Heart left ventricle (tissue), 16 donors: ENCODE results near the gene DIS3L2. TPM values are rescaled to one million over a fixed set of nuclear protein-coding genes. Genes with fewer than 3 reads are reported as not detected.

ENCODE experiments used
- ATAC-seq, 4 donors: fragments of 200-7000 bp; cut with Tn5 transposase; one replicate each; pipeline ENCODE4 v1.9.1; 2020 to 2022; ENCODE audit warnings: moderate library complexity in 4 of 4, mild to moderate bottlenecking in 3 of 4, moderate number of reproducible peaks in 1 of 4
- DNase-seq, 5 donors: peaks; one replicate each; pipeline ENCODE4 v3.0.0-alpha.2; 2020
- H3K27ac ChIP-seq, 12 donors: fragments of 200-600 bp; sonication (generic) in 4 of 12; one replicate each; pipeline versions ENCODE4 v1.5.0 to v1.8.0; 2016 to 2022; ENCODE audit warnings: mild to moderate bottlenecking in 2 of 12
- H3K27me3 ChIP-seq, 9 donors: fragments of 200-600 bp; sonication (generic) in 2 of 9; one replicate each; pipeline versions ENCODE4 v1.5.1 to v1.8.0; 2016 to 2022; ENCODE audit warnings: mild to moderate bottlenecking in 3 of 9
- H3K36me3 ChIP-seq, 9 donors: fragments of 200-600 bp; sonication (generic) in 2 of 9; one replicate each; pipeline versions ENCODE4 v1.5.0 to v1.8.0; 2018 to 2022; ENCODE audit warnings: mild to moderate bottlenecking in 2 of 9
- H3K4me1 ChIP-seq, 12 donors: fragments of 200-600 bp; sonication (generic) in 4 of 12; one replicate each; pipeline versions ENCODE4 v1.5.0 to v1.8.0; 2016 to 2022; ENCODE audit warnings: mild to moderate bottlenecking in 3 of 12
- H3K4me3 ChIP-seq, 12 donors: fragments of 200-600 bp; sonication (generic) in 4 of 12; one replicate each; pipeline versions ENCODE4 v1.5.0 to v1.8.0; 2017 to 2022; ENCODE audit warnings: mild to moderate bottlenecking in 9 of 12, moderate library complexity in 4 of 12
- H3K9me3 ChIP-seq, 12 donors: fragments of 200-600 bp; sonication (generic) in 4 of 12; one replicate each; pipeline versions ENCODE4 v1.5.0 to v1.8.0; 2016 to 2022; ENCODE audit warnings: mild to moderate bottlenecking in 1 of 12
- CTCF ChIP-seq, 12 donors: fragments of 200-600 bp; sonication (generic) in 4 of 12; IDR thresholded peaks; one replicate each; pipeline versions ENCODE4 v1.5.0 to v1.8.0; 2018 to 2022; ENCODE audit warnings: antibody characterized with exemption in 12 of 12, mild to moderate bottlenecking in 5 of 12
- POLR2A ChIP-seq, 2 donors: fragments of 450-650 bp; IDR thresholded peaks; one replicate each; pipeline ENCODE4 v1.6.1; 2017; ENCODE audit warnings: antibody characterized with exemption in 2 of 2, mild to moderate bottlenecking in 2 of 2, moderate library complexity in 2 of 2
- WGBS, 4 donors: extraction: QIAGEN DNeasy Blood & Tissue Kit in 2 of 4; methylation state at CpG; one replicate each; pipeline versions ENCODE4 v1.1.5 to v1.1.7; 2013 to 2018; 5-methylcytosine and 5-hydroxymethylcytosine counted together
- intact Hi-C, 10 donors: fragments of 100-400 bp; cut with DNase I; formaldehyde crosslinking; loops; one replicate each; pipeline versions ENCODE4 v1.11.1 to v1.14.2; 2022
- polyA plus RNA-seq, 2 donors: library from polyadenylated mRNA; stranded (reverse); fragments of 200-250 nt; gene quantifications; one replicate each; pipeline ENCODE4 v1.2.3, GENCODE V29; 2013
- total RNA-seq, 9 donors: library from RNA; depleted of rRNA in 2 of 9; stranded (reverse); fragments of >200 nt in 2 of 9; fragmentation: NEBNext Ultra II Directional in 3 of 9; extraction: Animal tissue kit (Norgen Biotek cat#: 25700) in 3 of 9; gene quantifications; one replicate each; pipeline versions ENCODE4 v1.1.0 to v1.2.4, GENCODE V29; 2016 to 2023
- donor health status: ischemic (EF 13 %, LVEDD 7.1; RV severe dilation, severe dysfunction).
- donor health status: healthy with polysubstance abuse.
- donor health status: DM: no; HTN: yes; CAD: no.
- donor health status: DM: no; HTN: no; CAD: no.
- donor health status: ischemic (EF 25% LVEDD 6.9; RV normal size, moderate dysfunction).
- donor health status: ischemic (EF 25% LVEDD 5.7; RV mildly dilated, moderate dysfunction).
- donor health status: healthy.
- donor health status: DM: yes; HTN: yes; CAD: no.
- donor health status: ischemic (EF 35%, LVEDD 5.7; RV mildly dilated, moderate dysfunction).
- donor health status: nonischemic (EF 11% LVEDD 7.7; RV severe dilation, severe dysfunction).
- donor health status: DM: yes; HTN: yes; CAD: no.
- donor health status: PGD.
- donor health status: ischemic (EF 29% LVEDD 5.4; RV normal size, mild dysfunction).
- donor health status: nonischemic (EF 23%, LVEDD 6.1; RV moderate dilation, normal function).

The DIS3L2 gene
- total and polyA plus RNA-seq, 11 donors, result 12.4 to 27.3 (median 21.8) TPM

GRCh38 chr2:232306741-232307305 lies 345.3 kb downstream of the DIS3L2 start:
- WGBS, 4 donors, result 96 to 99% (median 98%) methylated on average over 7 of the region's 7 CpGs

GRCh38 chr2:232307854-232308253 lies 346.3 kb downstream of the DIS3L2 start:
- no peak for TF ChIP-seq CTCF (IDR thresholded peaks at IDR 0.05)
- no peak for TF ChIP-seq POLR2A (IDR thresholded peaks at IDR 0.05)
- Histone ChIP-seq H3K27ac (no peak overlapping the region), H3K4me1 (peaks cover 0 to 12% (median 0%) of the 10 kb centered on the region in 12 donors), H3K4me3 (no peak overlapping the region), H3K9me3 (peaks cover 0 to 14% (median 4%) of the 10 kb centered on the region in 12 donors), H3K36me3 (peaks cover 0 to 2% (median 0%) of the 10 kb centered on the region in 9 donors), H3K27me3 (no peaks in the 10 kb centered on the region)
- intact Hi-C loops, result no loop called here
- 75 to 89% (median 83%) methylated on average over 2 to 3 of the region's 3 CpGs for WGBS, 4 donors
- no peak for ATAC-seq
- DNase-seq, result no peak

More at GRCh38 chr2:232306741-232307305, 345.3 kb downstream of the DIS3L2 start:
- Histone ChIP-seq H3K9me3 (peaks cover 0 to 6% (median 0%) of the 10 kb centered on the region in 12 donors), H3K36me3 (peaks cover 0 to 3% (median 0%) of the 10 kb centered on the region in 9 donors), H3K4me3 (no peak overlapping the region), H3K27me3 (no peaks in the 10 kb centered on the region), H3K4me1 (peaks cover 0 to 12% (median 0%) of the 10 kb centered on the region in 12 donors), H3K27ac (no peak overlapping the region)
- ATAC-seq (no peak), DNase-seq (no peak)
- no peak for TF ChIP-seq POLR2A (IDR thresholded peaks at IDR 0.05)
- no peak for TF ChIP-seq CTCF (IDR thresholded peaks at IDR 0.05)
- intact Hi-C loops, result no loop called here

GRCh38 chr2:232308986-232309385 lies 347.5 kb downstream of the DIS3L2 start:
- DNase-seq (no peak), ATAC-seq (no peak)
- H3K27me3 ChIP-seq, result no peaks in the 10 kb centered on the region
- intact Hi-C loops, result no loop called here
- 87 to 93% (median 90%) methylated on average over 3 of the region's 3 CpGs for WGBS, 4 donors
- peaks cover 0 to 22% (median 5%) of the 10 kb centered on the region in 12 donors for H3K9me3 ChIP-seq
- H3K4me3 ChIP-seq, result no peak overlapping the region
- no peaks in the 10 kb centered on the region for H3K36me3 ChIP-seq
- H3K27ac ChIP-seq, result no peak overlapping the region
- peaks cover 0 to 16% (median 0%) of the 10 kb centered on the region in 12 donors for H3K4me1 ChIP-seq
- TF ChIP-seq CTCF (IDR thresholded peaks at IDR 0.05) (no peak), POLR2A (IDR thresholded peaks at IDR 0.05) (no peak)

- DNase-seq, result no peak
- Histone ChIP-seq H3K27ac (no peak overlapping the region), H3K27me3 (no peaks in the 10 kb centered on the region), H3K9me3 (peaks cover 0 to 17% (median 5%) of the 10 kb centered on the region in 12 donors), H3K36me3 (no peaks in the 10 kb centered on the region), H3K4me1 (peaks cover 0 to 22% (median under 1%) of the 10 kb centered on the region in 12 donors), H3K4me3 (no peak overlapping the region)
- intact Hi-C loops, result no loop called here
- TF ChIP-seq POLR2A (IDR thresholded peaks at IDR 0.05) (no peak), CTCF (IDR thresholded peaks at IDR 0.05) (no peak)
- ATAC-seq, result peak in 3 of 4 donors; percentile 27 to 41 (median 32)
- WGBS, 4 donors, result 72 to 94% (median 91%) methylated on average over 4 of the region's 4 CpGs
These were observed 348.1 kb downstream of the DIS3L2 start for GRCh38 chr2:232309592-232309991.
